Hepatocyte (in vitro differentiated cells): Measurements from ENCODE around the gene ZBTB8B. TPM values are rescaled to one million over a fixed set of nuclear protein-coding genes. Genes with fewer than 3 reads are reported as not detected.

Experiments
- DNase-seq: peaks from one replicate; pipeline ENCODE4 v3.0.0-alpha.2; 2016; ENCODE audit warnings: low spot score
- H2AFZ ChIP-seq: fragments of 200-600 bp; sonication (generic); 2 replicates; pipeline ENCODE4 v1.6.0; 2016; ENCODE audit warnings: antibody characterized with exemption, mild to moderate bottlenecking
- H3K27ac ChIP-seq: fragments of 200-600 bp; sonication (generic); 2 replicates; pipeline ENCODE4 v1.5.1; 2016; ENCODE audit warnings: mild to moderate bottlenecking
- H3K27me3 ChIP-seq: fragments of 200-600 bp; sonication (generic); 2 replicates; pipeline ENCODE4 v1.6.1; 2016
- H3K36me3 ChIP-seq: fragments of 200-600 bp; sonication (generic); replicated peaks from 2 replicates; pipeline ENCODE4 v1.5.1; 2016; ENCODE audit warnings: low read depth; ENCODE audit not compliant: insufficient read depth
- H3K4me1 ChIP-seq: fragments of 200-600 bp; sonication (generic); 2 replicates; pipeline ENCODE4 v1.5.1; 2016; ENCODE audit warnings: mild to moderate bottlenecking, moderate library complexity; ENCODE audit not compliant: insufficient read depth
- H3K4me2 ChIP-seq: fragments of 200-600 bp; sonication (generic); 2 replicates; pipeline ENCODE4 v1.6.0; 2016
- H3K4me3 ChIP-seq: fragments of 200-600 bp; sonication (generic); 2 replicates; pipeline ENCODE4 v1.5.1; 2016; ENCODE audit warnings: mild to moderate bottlenecking
- H3K79me2 ChIP-seq: fragments of 200-600 bp; sonication (generic); 2 replicates; pipeline ENCODE4 v1.6.0; 2017; ENCODE audit warnings: mild to moderate bottlenecking
- H3K9me2 ChIP-seq: fragments of 200-600 bp; sonication (generic); replicated peaks from 2 replicates; pipeline ENCODE4 v1.6.0; 2017; ENCODE audit warnings: mild to moderate bottlenecking; ENCODE audit not compliant: insufficient read depth
- H3K9me3 ChIP-seq: fragments of 200-600 bp; sonication (generic); 2 replicates; pipeline ENCODE4 v1.5.1; 2016; ENCODE audit warnings: low read depth, mild to moderate bottlenecking
- H4K20me1 ChIP-seq: fragments of 200-600 bp; sonication (generic); 2 replicates; pipeline ENCODE4 v1.6.0; 2016; ENCODE audit warnings: mild to moderate bottlenecking; ENCODE audit not compliant: insufficient read depth, poor library complexity, severe bottlenecking
- CTCF ChIP-seq: fragments of 200-600 bp; sonication (generic); IDR thresholded peaks from 2 replicates; pipeline ENCODE4 v1.5.1; 2016; ENCODE audit warnings: antibody characterized with exemption, mild to moderate bottlenecking; ENCODE audit not compliant: poor library complexity
- EZH2 ChIP-seq: fragments of 200-600 bp; sonication (generic); IDR thresholded peaks from 2 replicates; pipeline ENCODE4 v1.6.1; 2016; ENCODE audit warnings: antibody characterized with exemption, mild to moderate bottlenecking, borderline replicate concordance
- EZH2phosphoT487 ChIP-seq: fragments of 200-600 bp; sonication (generic); IDR thresholded peaks from one replicate; pipeline ENCODE4 v1.6.1; 2018; ENCODE audit warnings: antibody characterized with exemption, mild to moderate bottlenecking, low read depth, moderate library complexity; ENCODE audit not compliant: unreplicated experiment, severe bottlenecking
- WGBS: methylation state at CpG from one replicate; pipeline ENCODE4 v1.1.6; 2016; ENCODE audit warnings: low lambda C conversion rate; ENCODE audit errors: missing lambda C conversion rate; 5-methylcytosine and 5-hydroxymethylcytosine counted together
- polyA plus RNA-seq: library from polyadenylated mRNA; unstranded; fragments of >200 nt; fragmentation: Nextera tagmentation; extraction: Ambion mirVana; gene quantifications from 2 replicates; pipeline ENCODE4 v1.2.1, GENCODE V29; 2016
- total RNA-seq: library from RNA; depleted of rRNA; stranded (reverse); fragments of >200 nt; gene quantifications from 2 replicates; pipeline ENCODE4 v1.2.3, GENCODE V29; 2014

Gene ZBTB8B
- total and polyA plus RNA-seq, 2 experiments from 2014 or later: 0.28 to 0.90 TPM

- 94% methylated on average over 3 of the region's 3 CpGs for WGBS
- Histone ChIP-seq H3K27me3 (no peaks in the 10 kb centered on the region), H3K9me2 (no peaks in the 10 kb centered on the region), H3K79me2 (no peaks in the 10 kb centered on the region), H4K20me1 (no peaks in the 10 kb centered on the region), H2AFZ (no peak overlapping the region), H3K4me3 (no peak overlapping the region), H3K27ac (no peak overlapping the region), H3K4me2 (no peak overlapping the region), H3K36me3 (no peaks in the 10 kb centered on the region), H3K4me1 (peaks cover 15% of the 10 kb centered on the region), H3K9me3 (no peaks in the 10 kb centered on the region)
- no peak for TF ChIP-seq EZH2
- no peak for TF ChIP-seq EZH2phosphoT487
- TF ChIP-seq CTCF: no peak
- DNase-seq: no peak
Measured at GRCh38 chr1:32489774-32490454, 25.0 kb downstream of the ZBTB8B start.

GRCh38 chr1:32491386-32491785 is 26.5 kb downstream of the ZBTB8B start:
- TF ChIP-seq EZH2 (no peak), CTCF (no peak), EZH2phosphoT487 (no peak)
- DNase-seq: no peak

GRCh38 chr1:32494196-32494595 is 29.3 kb downstream of the ZBTB8B start:
- no peaks in the 10 kb centered on the region for H3K9me2 ChIP-seq
- no peaks in the 10 kb centered on the region for H4K20me1 ChIP-seq
- H3K9me3 ChIP-seq: no peaks in the 10 kb centered on the region
- H3K36me3 ChIP-seq: no peaks in the 10 kb centered on the region
- TF ChIP-seq EZH2phosphoT487 (no peak), CTCF (no peak), EZH2 (no peak)
- no peak overlapping the region for H3K4me2 ChIP-seq
- WGBS: 36% methylated on average over 1 of the region's 1 CpG
- H3K27me3 ChIP-seq: no peaks in the 10 kb centered on the region
- H3K27ac ChIP-seq: peak overlapping the region; percentile 50
- H3K79me2 ChIP-seq: no peaks in the 10 kb centered on the region
- DNase-seq: peak; percentile 30
- H3K4me1 ChIP-seq: peaks cover 12% of the 10 kb centered on the region
- H3K4me3 ChIP-seq: no peak overlapping the region
- no peak overlapping the region for H2AFZ ChIP-seq

More at GRCh38 chr1:32491386-32491785, 26.5 kb downstream of the ZBTB8B start:
- Histone ChIP-seq H3K9me2 (no peaks in the 10 kb centered on the region), H3K79me2 (no peaks in the 10 kb centered on the region), H3K4me1 (peaks cover 12% of the 10 kb centered on the region), H3K4me2 (no peak overlapping the region), H4K20me1 (no peaks in the 10 kb centered on the region), H3K27ac (no peak overlapping the region), H3K27me3 (no peaks in the 10 kb centered on the region), H3K4me3 (no peak overlapping the region), H2AFZ (no peak overlapping the region), H3K9me3 (no peaks in the 10 kb centered on the region), H3K36me3 (no peaks in the 10 kb centered on the region)
- 100% methylated on average over 2 of the region's 2 CpGs for WGBS
